B cell (primary cell): ENCODE measurements around the gene APPBP2.

Experiments used
- EZH2 ChIP-seq: IDR thresholded peaks from 2 replicates; pipeline ENCODE4 v1.6.1; 2012; ENCODE audit warnings: borderline replicate concordance, low read depth, mild to moderate bottlenecking, moderate library complexity, low read length; ENCODE audit not compliant: insufficient read depth, poor library complexity, severe bottlenecking
- TF ChIP-seq, protein P1 (sequence below): fragments of 200-600 bp; IDR thresholded peaks from one replicate; pipeline ENCODE4 v1.8.0; 2022; ENCODE audit warnings: antibody characterized with exemption, mild to moderate bottlenecking

DNA sequence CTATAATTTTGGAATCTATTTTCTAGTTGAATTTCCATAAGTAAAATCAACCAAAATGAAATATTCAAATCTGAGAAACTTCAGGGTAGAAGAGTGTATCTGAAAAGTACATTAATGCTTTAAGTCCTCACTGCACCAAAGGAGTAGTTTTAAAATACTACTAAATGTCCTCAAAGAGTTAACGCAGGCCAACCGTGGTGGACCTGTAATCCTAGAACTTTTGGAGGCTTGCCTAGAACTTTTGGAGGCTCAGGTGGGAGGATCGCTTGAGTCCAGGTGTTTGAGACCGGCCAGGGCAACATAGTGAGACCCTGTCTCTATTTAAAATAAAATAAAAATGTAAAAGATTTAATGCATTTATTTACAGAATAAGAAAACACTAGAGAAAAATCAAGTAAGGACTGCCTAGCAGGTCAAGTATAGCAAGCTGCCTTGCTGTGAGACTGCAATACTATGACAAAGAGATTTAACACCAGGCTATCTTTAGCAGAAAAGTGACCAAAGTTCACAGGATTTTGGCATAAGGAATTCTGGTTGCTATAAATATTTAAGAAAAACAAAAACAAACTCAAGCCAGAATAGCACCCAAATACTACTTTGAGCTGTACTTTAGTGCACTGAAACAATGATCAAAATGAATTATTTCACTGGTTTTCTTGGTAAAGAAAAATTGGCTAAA lies 62.7 kb downstream of the APPBP2 start:
- TF ChIP-seq, protein P1, sequence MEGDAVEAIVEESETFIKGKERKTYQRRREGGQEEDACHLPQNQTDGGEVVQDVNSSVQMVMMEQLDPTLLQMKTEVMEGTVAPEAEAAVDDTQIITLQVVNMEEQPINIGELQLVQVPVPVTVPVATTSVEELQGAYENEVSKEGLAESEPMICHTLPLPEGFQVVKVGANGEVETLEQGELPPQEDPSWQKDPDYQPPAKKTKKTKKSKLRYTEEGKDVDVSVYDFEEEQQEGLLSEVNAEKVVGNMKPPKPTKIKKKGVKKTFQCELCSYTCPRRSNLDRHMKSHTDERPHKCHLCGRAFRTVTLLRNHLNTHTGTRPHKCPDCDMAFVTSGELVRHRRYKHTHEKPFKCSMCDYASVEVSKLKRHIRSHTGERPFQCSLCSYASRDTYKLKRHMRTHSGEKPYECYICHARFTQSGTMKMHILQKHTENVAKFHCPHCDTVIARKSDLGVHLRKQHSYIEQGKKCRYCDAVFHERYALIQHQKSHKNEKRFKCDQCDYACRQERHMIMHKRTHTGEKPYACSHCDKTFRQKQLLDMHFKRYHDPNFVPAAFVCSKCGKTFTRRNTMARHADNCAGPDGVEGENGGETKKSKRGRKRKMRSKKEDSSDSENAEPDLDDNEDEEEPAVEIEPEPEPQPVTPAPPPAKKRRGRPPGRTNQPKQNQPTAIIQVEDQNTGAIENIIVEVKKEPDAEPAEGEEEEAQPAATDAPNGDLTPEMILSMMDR: no peak
- TF ChIP-seq EZH2: no peak
